GM23338 (cell line): Measurements from ENCODE around the gene VASN. TPM values are rescaled to one million over a fixed set of nuclear protein-coding genes. Genes with fewer than 3 reads are reported as not detected.

Source experiments
- ATAC-seq: fragments of 200-7000 bp; cut with Tn5 transposase; 3 replicates; pipeline ENCODE4 v1.9.1; 2020
- DNase-seq: peaks from one replicate; pipeline ENCODE4 v3.0.0-alpha.2; 2015; ENCODE audit warnings: low spot score
- H2AFZ ChIP-seq: fragments of 200-600 bp; sonication (generic); 2 replicates; pipeline ENCODE4 v1.8.0; 2016; ENCODE audit warnings: antibody characterized with exemption, mild to moderate bottlenecking, moderate library complexity
- H3F3A ChIP-seq: fragments of 200-600 bp; sonication (generic); replicated peaks from 2 replicates; pipeline ENCODE4 v1.8.0; 2017; ENCODE audit warnings: antibody characterized with exemption, mixed run types, low read depth
- H3K27ac ChIP-seq: fragments of 200-600 bp; sonication (generic); 2 replicates; pipeline ENCODE4 v1.6.1; 2016; ENCODE audit warnings: low read depth
- H3K27me3 ChIP-seq: fragments of 200-600 bp; sonication (generic); 2 replicates; pipeline ENCODE4 v1.8.0; 2016; ENCODE audit warnings: mild to moderate bottlenecking, mixed run types, moderate library complexity; ENCODE audit not compliant: insufficient read depth
- H3K36me3 ChIP-seq: fragments of 200-600 bp; sonication (generic); 2 replicates; pipeline ENCODE4 v1.8.0; 2016; ENCODE audit warnings: mild to moderate bottlenecking; ENCODE audit not compliant: insufficient read depth
- H3K4me1 ChIP-seq: fragments of 200-600 bp; sonication (generic); 2 replicates; pipeline ENCODE4 v1.8.0; 2016; ENCODE audit warnings: mild to moderate bottlenecking, moderate library complexity; ENCODE audit not compliant: insufficient read depth
- H3K4me2 ChIP-seq: fragments of 200-600 bp; sonication (generic); 2 replicates; pipeline ENCODE4 v1.7.1; 2017; ENCODE audit warnings: mixed run types
- H3K4me3 ChIP-seq: fragments of 200-600 bp; sonication (generic); 2 replicates; pipeline ENCODE4 v1.6.1; 2016; ENCODE audit warnings: mixed run types
- H3K79me2 ChIP-seq: fragments of 200-600 bp; sonication (generic); replicated peaks from 2 replicates; pipeline ENCODE4 v1.8.0; 2017; ENCODE audit warnings: mild to moderate bottlenecking; ENCODE audit not compliant: insufficient read depth
- H3K9me2 ChIP-seq: fragments of 200-600 bp; sonication (generic); 2 replicates; pipeline ENCODE4 v1.8.0; 2017; ENCODE audit not compliant: insufficient read depth
- H4K20me1 ChIP-seq: fragments of 200-600 bp; sonication (generic); replicated peaks from 2 replicates; pipeline ENCODE4 v1.8.0; 2017; ENCODE audit warnings: mild to moderate bottlenecking; ENCODE audit not compliant: insufficient read depth
- H3K27ac Mint-ChIP-seq: 2 replicates; pipeline ENCODE4 v1.8.0; 2020; ENCODE audit warnings: inconsistent platforms, mild to moderate bottlenecking, moderate library complexity, mixed read lengths
- H3K27me3 Mint-ChIP-seq: 3 replicates; pipeline ENCODE4 v1.8.0; 2022; ENCODE audit warnings: low read depth, mild to moderate bottlenecking, moderate library complexity, mixed read lengths, inconsistent platforms; ENCODE audit not compliant: insufficient read depth, poor library complexity
- H3K36me3 Mint-ChIP-seq: 3 replicates; pipeline ENCODE4 v1.8.0; 2021; ENCODE audit warnings: low read depth, mild to moderate bottlenecking, inconsistent platforms, moderate library complexity, mixed read lengths
- H3K4me1 Mint-ChIP-seq: 3 replicates; pipeline ENCODE4 v1.8.0; 2020; ENCODE audit warnings: mild to moderate bottlenecking, inconsistent platforms, mixed read lengths
- H3K4me3 Mint-ChIP-seq: 3 replicates; pipeline ENCODE4 v1.8.0; 2021; ENCODE audit warnings: moderate library complexity, mild to moderate bottlenecking, inconsistent platforms, mixed read lengths
- H3K9me3 Mint-ChIP-seq: 3 replicates; pipeline ENCODE4 v1.8.0; 2020; ENCODE audit warnings: moderate library complexity, mild to moderate bottlenecking, inconsistent platforms, mixed read lengths
- CREB1 ChIP-seq: fragments of 250-450 bp; sonication (Bioruptor Pico); IDR thresholded peaks from 2 replicates; pipeline ENCODE4 v1.5.0; 2020; ENCODE audit warnings: low read depth, mild to moderate bottlenecking, moderate library complexity
- EZH2 ChIP-seq: fragments of 200-600 bp; sonication (generic); IDR thresholded peaks from one replicate; pipeline ENCODE4 v1.8.0; 2017; ENCODE audit warnings: antibody characterized with exemption, mild to moderate bottlenecking, low read depth; ENCODE audit not compliant: unreplicated experiment
- EZH2phosphoT487 ChIP-seq: fragments of 200-600 bp; sonication (generic); IDR thresholded peaks from one replicate; pipeline ENCODE4 v1.8.1; 2018; ENCODE audit warnings: antibody characterized with exemption; ENCODE audit not compliant: unreplicated experiment
- JUNB ChIP-seq: IDR thresholded peaks from one replicate; pipeline ENCODE4 v1.6.1; 2016; ENCODE audit warnings: antibody characterized with exemption; ENCODE audit not compliant: unreplicated experiment
- NANOG ChIP-seq: IDR thresholded peaks from 2 replicates; pipeline ENCODE4 v1.6.1; 2016; ENCODE audit warnings: antibody characterized with exemption, borderline replicate concordance
- STAT1 ChIP-seq: IDR thresholded peaks from one replicate; pipeline ENCODE4 v1.6.1; 2016; ENCODE audit warnings: antibody characterized with exemption; ENCODE audit not compliant: unreplicated experiment
- ZNF331 ChIP-seq: fragments of 250-450 bp; sonication (Bioruptor Pico); IDR thresholded peaks from 2 replicates; pipeline ENCODE4 v1.5.0; 2020; ENCODE audit warnings: low read depth, mild to moderate bottlenecking, moderate library complexity
- polyA plus RNA-seq: library from polyadenylated mRNA; unstranded; fragments of >200 nt; fragmentation: Nextera tagmentation; extraction: Ambion mirVana; gene quantifications from 2 replicates; pipeline ENCODE4 v1.2.1, GENCODE V29; 2016
- total RNA-seq: library from RNA; depleted of rRNA; stranded (reverse); fragments of >200 nt; shearing (Covaris generic); gene quantifications from 2 replicates; pipeline ENCODE4 v1.2.3, GENCODE V29; 2014
- TF ChIP-seq, protein P1 (sequence below): fragments of 250-450 bp; sonication (Bioruptor Pico); IDR thresholded peaks from 2 replicates; pipeline ENCODE4 v1.5.0; 2020; ENCODE audit warnings: mild to moderate bottlenecking, moderate library complexity
- TF ChIP-seq, protein P2 (sequence below): IDR thresholded peaks from one replicate; pipeline ENCODE4 v1.6.1; 2018; ENCODE audit warnings: antibody characterized with exemption; ENCODE audit not compliant: unreplicated experiment

VASN gene
- total and polyA plus RNA-seq, 2 experiments from 2014 or later, result 8.0 to 15.5 TPM

DNA sequence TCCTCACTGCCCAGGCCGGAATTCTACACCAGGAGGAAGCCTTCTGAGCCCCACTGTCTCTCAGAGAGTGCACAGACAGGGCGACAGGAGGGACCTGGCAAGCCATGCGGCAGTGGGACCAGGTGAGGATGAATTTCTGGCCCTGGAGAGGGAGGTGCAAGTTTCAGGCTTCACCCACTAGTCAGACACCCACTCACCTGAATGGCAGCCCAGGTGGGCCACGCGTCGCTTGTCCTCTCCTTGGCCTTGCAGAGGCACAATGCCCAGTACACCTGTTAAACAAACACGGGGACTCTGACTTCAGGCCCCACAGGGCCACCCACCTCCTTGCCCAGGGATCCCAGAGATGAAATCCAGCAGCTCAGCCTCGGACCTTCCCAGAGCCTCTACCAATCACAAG is 40.5 kb downstream of the VASN start (continued):
- TF ChIP-seq, protein P1, sequence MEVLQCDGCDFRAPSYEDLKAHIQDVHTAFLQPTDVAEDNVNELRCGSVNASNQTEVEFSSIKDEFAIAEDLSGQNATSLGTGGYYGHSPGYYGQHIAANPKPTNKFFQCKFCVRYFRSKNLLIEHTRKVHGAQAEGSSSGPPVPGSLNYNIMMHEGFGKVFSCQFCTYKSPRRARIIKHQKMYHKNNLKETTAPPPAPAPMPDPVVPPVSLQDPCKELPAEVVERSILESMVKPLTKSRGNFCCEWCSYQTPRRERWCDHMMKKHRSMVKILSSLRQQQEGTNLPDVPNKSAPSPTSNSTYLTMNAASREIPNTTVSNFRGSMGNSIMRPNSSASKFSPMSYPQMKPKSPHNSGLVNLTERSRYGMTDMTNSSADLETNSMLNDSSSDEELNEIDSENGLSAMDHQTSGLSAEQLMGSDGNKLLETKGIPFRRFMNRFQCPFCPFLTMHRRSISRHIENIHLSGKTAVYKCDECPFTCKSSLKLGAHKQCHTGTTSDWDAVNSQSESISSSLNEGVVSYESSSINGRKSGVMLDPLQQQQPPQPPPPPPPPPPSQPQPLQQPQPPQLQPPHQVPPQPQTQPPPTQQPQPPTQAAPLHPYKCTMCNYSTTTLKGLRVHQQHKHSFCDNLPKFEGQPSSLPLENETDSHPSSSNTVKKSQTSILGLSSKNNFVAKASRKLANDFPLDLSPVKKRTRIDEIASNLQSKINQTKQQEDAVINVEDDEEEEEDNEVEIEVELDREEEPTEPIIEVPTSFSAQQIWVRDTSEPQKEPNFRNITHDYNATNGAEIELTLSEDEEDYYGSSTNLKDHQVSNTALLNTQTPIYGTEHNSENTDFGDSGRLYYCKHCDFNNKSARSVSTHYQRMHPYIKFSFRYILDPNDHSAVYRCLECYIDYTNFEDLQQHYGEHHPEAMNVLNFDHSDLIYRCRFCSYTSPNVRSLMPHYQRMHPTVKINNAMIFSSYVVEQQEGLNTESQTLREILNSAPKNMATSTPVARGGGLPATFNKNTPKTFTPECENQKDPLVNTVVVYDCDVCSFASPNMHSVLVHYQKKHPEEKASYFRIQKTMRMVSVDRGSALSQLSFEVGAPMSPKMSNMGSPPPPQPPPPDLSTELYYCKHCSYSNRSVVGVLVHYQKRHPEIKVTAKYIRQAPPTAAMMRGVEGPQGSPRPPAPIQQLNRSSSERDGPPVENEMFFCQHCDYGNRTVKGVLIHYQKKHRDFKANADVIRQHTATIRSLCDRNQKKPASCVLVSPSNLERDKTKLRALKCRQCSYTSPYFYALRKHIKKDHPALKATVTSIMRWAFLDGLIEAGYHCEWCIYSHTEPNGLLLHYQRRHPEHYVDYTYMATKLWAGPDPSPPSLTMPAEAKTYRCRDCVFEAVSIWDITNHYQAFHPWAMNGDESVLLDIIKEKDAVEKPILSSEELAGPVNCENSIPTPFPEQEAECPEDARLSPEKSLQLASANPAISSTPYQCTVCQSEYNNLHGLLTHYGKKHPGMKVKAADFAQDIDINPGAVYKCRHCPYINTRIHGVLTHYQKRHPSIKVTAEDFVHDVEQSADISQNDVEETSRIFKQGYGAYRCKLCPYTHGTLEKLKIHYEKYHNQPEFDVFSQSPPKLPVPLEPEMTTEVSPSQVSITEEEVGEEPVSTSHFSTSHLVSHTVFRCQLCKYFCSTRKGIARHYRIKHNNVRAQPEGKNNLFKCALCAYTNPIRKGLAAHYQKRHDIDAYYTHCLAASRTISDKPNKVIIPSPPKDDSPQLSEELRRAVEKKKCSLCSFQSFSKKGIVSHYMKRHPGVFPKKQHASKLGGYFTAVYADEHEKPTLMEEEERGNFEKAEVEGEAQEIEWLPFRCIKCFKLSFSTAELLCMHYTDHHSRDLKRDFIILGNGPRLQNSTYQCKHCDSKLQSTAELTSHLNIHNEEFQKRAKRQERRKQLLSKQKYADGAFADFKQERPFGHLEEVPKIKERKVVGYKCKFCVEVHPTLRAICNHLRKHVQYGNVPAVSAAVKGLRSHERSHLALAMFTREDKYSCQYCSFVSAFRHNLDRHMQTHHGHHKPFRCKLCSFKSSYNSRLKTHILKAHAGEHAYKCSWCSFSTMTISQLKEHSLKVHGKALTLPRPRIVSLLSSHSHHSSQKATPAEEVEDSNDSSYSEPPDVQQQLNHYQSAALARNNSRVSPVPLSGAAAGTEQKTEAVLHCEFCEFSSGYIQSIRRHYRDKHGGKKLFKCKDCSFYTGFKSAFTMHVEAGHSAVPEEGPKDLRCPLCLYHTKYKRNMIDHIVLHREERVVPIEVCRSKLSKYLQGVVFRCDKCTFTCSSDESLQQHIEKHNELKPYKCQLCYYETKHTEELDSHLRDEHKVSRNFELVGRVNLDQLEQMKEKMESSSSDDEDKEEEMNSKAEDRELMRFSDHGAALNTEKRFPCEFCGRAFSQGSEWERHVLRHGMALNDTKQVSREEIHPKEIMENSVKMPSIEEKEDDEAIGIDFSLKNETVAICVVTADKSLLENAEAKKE (CRISPR knock-in tag), result no peak
- no peak for TF ChIP-seq ZNF331 (CRISPR knock-in tag)

DNA sequence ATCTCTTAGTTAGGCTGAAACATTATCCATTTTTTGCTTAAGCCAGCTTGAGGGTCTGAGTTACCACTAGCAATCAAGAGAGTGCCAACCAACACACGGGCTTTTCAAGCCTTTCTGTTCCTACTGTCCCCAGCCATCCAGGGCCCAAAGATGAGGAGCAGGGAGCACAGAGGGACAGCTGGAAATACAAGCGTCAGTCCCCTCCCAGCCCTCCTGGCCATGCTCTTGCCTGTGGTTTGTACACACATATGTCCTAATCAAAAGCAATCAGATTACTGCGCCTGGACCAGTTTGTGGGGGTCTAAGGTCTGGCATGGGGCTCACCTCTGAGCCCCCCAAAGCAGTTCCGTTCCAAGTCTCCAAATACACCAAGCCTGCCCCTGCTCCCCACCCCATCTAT is 41.2 kb downstream of the VASN start:
- H3K27ac Mint-ChIP-seq, result no peak overlapping the region

More for the DNA sequence above, 41.2 kb downstream of the VASN start:
- H2AFZ ChIP-seq, result no peak overlapping the region
- no peak overlapping the region for H3K27ac ChIP-seq
- H3K4me1 Mint-ChIP-seq, result peaks cover 8% of the 10 kb centered on the region
- no peak for DNase-seq
- no peak overlapping the region for H3K4me2 ChIP-seq
- no peaks in the 10 kb centered on the region; the same call in 1 of the 2 replicates for H3K36me3 ChIP-seq
- H4K20me1 ChIP-seq, result peaks cover 6% of the 10 kb centered on the region
- H3F3A ChIP-seq, result peaks cover 10% of the 10 kb centered on the region
- H3K27me3 Mint-ChIP-seq, result peaks cover 12% of the 10 kb centered on the region
- ATAC-seq, result no peak
- TF ChIP-seq CREB1 (CRISPR knock-in tag) (no peak), ZNF331 (CRISPR knock-in tag) (no peak), JUNB (no peak), EZH2 (no peak), NANOG (no peak), EZH2phosphoT487 (no peak), STAT1 (no peak)
- TF ChIP-seq, protein P2, sequence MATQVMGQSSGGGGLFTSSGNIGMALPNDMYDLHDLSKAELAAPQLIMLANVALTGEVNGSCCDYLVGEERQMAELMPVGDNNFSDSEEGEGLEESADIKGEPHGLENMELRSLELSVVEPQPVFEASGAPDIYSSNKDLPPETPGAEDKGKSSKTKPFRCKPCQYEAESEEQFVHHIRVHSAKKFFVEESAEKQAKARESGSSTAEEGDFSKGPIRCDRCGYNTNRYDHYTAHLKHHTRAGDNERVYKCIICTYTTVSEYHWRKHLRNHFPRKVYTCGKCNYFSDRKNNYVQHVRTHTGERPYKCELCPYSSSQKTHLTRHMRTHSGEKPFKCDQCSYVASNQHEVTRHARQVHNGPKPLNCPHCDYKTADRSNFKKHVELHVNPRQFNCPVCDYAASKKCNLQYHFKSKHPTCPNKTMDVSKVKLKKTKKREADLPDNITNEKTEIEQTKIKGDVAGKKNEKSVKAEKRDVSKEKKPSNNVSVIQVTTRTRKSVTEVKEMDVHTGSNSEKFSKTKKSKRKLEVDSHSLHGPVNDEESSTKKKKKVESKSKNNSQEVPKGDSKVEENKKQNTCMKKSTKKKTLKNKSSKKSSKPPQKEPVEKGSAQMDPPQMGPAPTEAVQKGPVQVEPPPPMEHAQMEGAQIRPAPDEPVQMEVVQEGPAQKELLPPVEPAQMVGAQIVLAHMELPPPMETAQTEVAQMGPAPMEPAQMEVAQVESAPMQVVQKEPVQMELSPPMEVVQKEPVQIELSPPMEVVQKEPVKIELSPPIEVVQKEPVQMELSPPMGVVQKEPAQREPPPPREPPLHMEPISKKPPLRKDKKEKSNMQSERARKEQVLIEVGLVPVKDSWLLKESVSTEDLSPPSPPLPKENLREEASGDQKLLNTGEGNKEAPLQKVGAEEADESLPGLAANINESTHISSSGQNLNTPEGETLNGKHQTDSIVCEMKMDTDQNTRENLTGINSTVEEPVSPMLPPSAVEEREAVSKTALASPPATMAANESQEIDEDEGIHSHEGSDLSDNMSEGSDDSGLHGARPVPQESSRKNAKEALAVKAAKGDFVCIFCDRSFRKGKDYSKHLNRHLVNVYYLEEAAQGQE, result no peak
- H3K9me3 Mint-ChIP-seq, result no peaks in the 10 kb centered on the region
- H3K36me3 Mint-ChIP-seq, result no peaks in the 10 kb centered on the region; the same call in 2 of the 3 replicates
- peaks cover 10% of the 10 kb centered on the region for H3K79me2 ChIP-seq
- H3K4me3 Mint-ChIP-seq, result no peak overlapping the region
- H3K27me3 ChIP-seq, result no peaks in the 10 kb centered on the region
- H3K4me3 ChIP-seq, result no peak overlapping the region
- H3K4me1 ChIP-seq, result peaks cover 5% of the 10 kb centered on the region; the same call in 1 of the 2 replicates
- H3K9me2 ChIP-seq, result no peaks in the 10 kb centered on the region
